HG03280 (cell line): ENCODE results near the gene INSM2.

Source experiments
- ATAC-seq: cut with Tn5 transposase; IDR thresholded peaks from one replicate; pipeline ENCODE4 v1.9.1; 2021; ENCODE audit warnings: mild to moderate bottlenecking, moderate library complexity; ENCODE audit not compliant: unreplicated experiment

Gene INSM2

GRCh38 chr14:35543006-35543405 lies 9.0 kb downstream of the INSM2 start:
- no peak for ATAC-seq

- no peak for ATAC-seq
Observed at GRCh38 chr14:35549551-35549950, 15.6 kb downstream of the INSM2 start.

GRCh38 chr14:35551081-35551480 lies 17.1 kb downstream of the INSM2 start:
- ATAC-seq: no peak

GRCh38 chr14:35553808-35554207 lies 19.8 kb downstream of the INSM2 start:
- no peak for ATAC-seq

- no peak for ATAC-seq
Observed at GRCh38 chr14:35556548-35556947, 22.6 kb downstream of the INSM2 start.

GRCh38 chr14:35557221-35557747 lies 23.3 kb downstream of the INSM2 start:
- ATAC-seq: no peak

GRCh38 chr14:35558680-35559079 lies 24.7 kb downstream of the INSM2 start:
- no peak for ATAC-seq

- ATAC-seq: no peak
Observed at GRCh38 chr14:35565871-35566464, 32.0 kb downstream of the INSM2 start.

- no peak for ATAC-seq
Observed at GRCh38 chr14:35571598-35571997, 37.6 kb downstream of the INSM2 start.

- ATAC-seq: no peak
Observed at GRCh38 chr14:35573911-35574310, 39.9 kb downstream of the INSM2 start.

- ATAC-seq: no peak
Observed at GRCh38 chr14:35576260-35576659, 42.3 kb downstream of the INSM2 start.

GRCh38 chr14:35576856-35577255 lies 42.9 kb downstream of the INSM2 start:
- ATAC-seq: no peak

GRCh38 chr14:35578135-35578534 lies 44.2 kb downstream of the INSM2 start:
- ATAC-seq: no peak

GRCh38 chr14:35578639-35579038 lies 44.7 kb downstream of the INSM2 start:
- ATAC-seq: no peak
